Esophagus muscularis mucosa (tissue), 4 donors: ENCODE measurements around the gene LHX2. TPM values are rescaled to one million over a fixed set of nuclear protein-coding genes. Genes with fewer than 3 reads are reported as not detected.

ENCODE experiments used
- DNase-seq: peaks from one replicate; pipeline ENCODE4 v3.0.0-alpha.2; 2017; ENCODE audit errors: extremely low spot score
- H3K27ac ChIP-seq, 4 donors: fragments of 200-600 bp; sonication (generic); replicated peaks in 1 of 4; 1 replicate in 3 of 4; 2 replicates in 1 of 4; pipeline ENCODE4 v1.5.1; 2016 to 2019; ENCODE audit warnings: mild to moderate bottlenecking in 1 of 4
- H3K27me3 ChIP-seq, 4 donors: fragments of 200-600 bp; sonication (generic); one replicate each; pipeline versions ENCODE4 v1.5.1 to v1.6.0; 2016 to 2019
- H3K36me3 ChIP-seq, 4 donors: fragments of 200-600 bp; sonication (generic); one replicate each; pipeline ENCODE4 v1.5.1; 2016 to 2019
- H3K4me1 ChIP-seq, 4 donors: fragments of 200-600 bp; sonication (generic); one replicate each; pipeline ENCODE4 v1.5.1; 2016 to 2019
- H3K4me3 ChIP-seq, 4 donors: fragments of 200-600 bp; sonication (generic); 1 replicate in 2 of 4; 2 replicates in 2 of 4; pipeline ENCODE4 v1.5.1; 2016 to 2019; ENCODE audit warnings: mild to moderate bottlenecking in 4 of 4, moderate library complexity in 1 of 4
- H3K9me3 ChIP-seq, 4 donors: fragments of 200-600 bp; sonication (generic); 1 replicate in 3 of 4; 2 replicates in 1 of 4; pipeline ENCODE4 v1.5.1; 2016 to 2019
- CTCF ChIP-seq, 3 experiments: fragments of 200-600 bp in 2 of 3; fragments of 450-650 bp in 1 of 3; sonication (generic) in 2 of 3; IDR thresholded peaks; one replicate each; pipeline ENCODE4 v1.5.1; 2017 to 2019; ENCODE audit warnings: antibody characterized with exemption in 3 of 3, mild to moderate bottlenecking in 2 of 3, moderate library complexity in 1 of 3
- EP300 ChIP-seq: sonication (generic); formaldehyde crosslinking; IDR thresholded peaks from one replicate; pipeline ENCODE4 v1.6.1; 2017; ENCODE audit warnings: antibody characterized with exemption
- POLR2A ChIP-seq: fragments of 450-650 bp; IDR thresholded peaks from one replicate; pipeline ENCODE4 v1.6.1; 2017; ENCODE audit warnings: antibody characterized with exemption, moderate library complexity, mild to moderate bottlenecking, low read depth
- POLR2AphosphoS5 ChIP-seq, 2 donors: sonication (generic); formaldehyde crosslinking; IDR thresholded peaks; one replicate each; pipeline ENCODE4 v1.6.1; 2017; ENCODE audit warnings: antibody characterized with exemption in 2 of 2
- WGBS: methylation state at CpG from one replicate; pipeline ENCODE4 v1.1.5; 2018; 5-methylcytosine and 5-hydroxymethylcytosine counted together
- intact Hi-C: fragments of 100-400 bp; cut with DNase I; formaldehyde crosslinking; loops from one replicate; pipeline ENCODE4 v1.15.1; 2023
- total RNA-seq, 4 donors: library from RNA; depleted of rRNA; stranded (reverse); fragments of >200 nt; gene quantifications; one replicate each; pipeline versions ENCODE4 v1.1.0 to v1.2.1, GENCODE V29; 2016

Gene LHX2
- total RNA-seq, 4 donors from 2014 or later, result not detected

GRCh38 chr9:124020520-124021384 lies 9.2 kb downstream of the LHX2 start:
- intact Hi-C loops, result no loop called here
- H3K27me3 ChIP-seq, result peaks cover 22 to 100% (median 73%) of the 10 kb centered on the region in 4 donors
- peaks cover 29 to 60% (median 41%) of the 10 kb centered on the region in 4 donors for H3K4me1 ChIP-seq
- DNase-seq, result no peak
- TF ChIP-seq CTCF (IDR thresholded peaks at IDR 0.05), result no peak
- TF ChIP-seq POLR2AphosphoS5 (IDR thresholded peaks at IDR 0.05), result no peak
- TF ChIP-seq POLR2A, result no peak
- TF ChIP-seq EP300, result no peak
- no peaks in the 10 kb centered on the region for H3K36me3 ChIP-seq
- H3K9me3 ChIP-seq, result no peaks in the 10 kb centered on the region
- H3K4me3 ChIP-seq, result no peak overlapping the region
- no peak overlapping the region for H3K27ac ChIP-seq
- 5% methylated on average over 27 of the region's 31 CpGs for WGBS

- no peak overlapping the region for H3K27ac ChIP-seq
- H3K36me3 ChIP-seq, result no peaks in the 10 kb centered on the region
- no peak for TF ChIP-seq CTCF (IDR thresholded peaks at IDR 0.05)
- TF ChIP-seq POLR2AphosphoS5 (IDR thresholded peaks at IDR 0.05), result no peak
- no peak for TF ChIP-seq EP300
- TF ChIP-seq POLR2A, result no peak
- 34% methylated on average over 5 of the region's 5 CpGs for WGBS
- intact Hi-C loops, result no loop called here
- no peaks in the 10 kb centered on the region for H3K9me3 ChIP-seq
- peaks cover 18 to 98% (median 67%) of the 10 kb centered on the region in 4 donors for H3K27me3 ChIP-seq
- no peak for DNase-seq
- peaks cover 23 to 53% (median 35%) of the 10 kb centered on the region in 4 donors for H3K4me1 ChIP-seq
- no peak overlapping the region for H3K4me3 ChIP-seq
Measured at GRCh38 chr9:124021385-124021769, 9.8 kb downstream of the LHX2 start.

- WGBS, result 10% methylated on average over 36 of the region's 38 CpGs
- Histone ChIP-seq H3K36me3 (no peaks in the 10 kb centered on the region), H3K27ac (no peak overlapping the region), H3K9me3 (no peaks in the 10 kb centered on the region), H3K4me1 (peaks cover 14 to 42% (median 24%) of the 10 kb centered on the region in 4 donors), H3K4me3 (no peak overlapping the region), H3K27me3 (peaks cover 7 to 87% (median 56%) of the 10 kb centered on the region in 4 donors)
- intact Hi-C loops, result no loop called here
- TF ChIP-seq CTCF (IDR thresholded peaks at IDR 0.05), result no peak
- TF ChIP-seq EP300, result no peak
- TF ChIP-seq POLR2A, result no peak
- TF ChIP-seq POLR2AphosphoS5 (IDR thresholded peaks at IDR 0.05), result no peak
- DNase-seq, result no peak
Measured at GRCh38 chr9:124022201-124023121, 10.9 kb downstream of the LHX2 start.

- H3K4me3 ChIP-seq, result no peak overlapping the region
- H3K4me1 ChIP-seq, result peaks cover 0 to 26% (median 9%) of the 10 kb centered on the region in 4 donors
- TF ChIP-seq POLR2A (no peak), CTCF (IDR thresholded peaks at IDR 0.05) (no peak), EP300 (no peak), POLR2AphosphoS5 (IDR thresholded peaks at IDR 0.05) (no peak)
- peaks cover 0 to 84% (median 40%) of the 10 kb centered on the region in 4 donors for H3K27me3 ChIP-seq
- H3K9me3 ChIP-seq, result no peaks in the 10 kb centered on the region
- no peak overlapping the region for H3K27ac ChIP-seq
- intact Hi-C loops, result no loop called here
- H3K36me3 ChIP-seq, result no peaks in the 10 kb centered on the region
- no peak for DNase-seq
- 60% methylated on average over 2 of the region's 2 CpGs for WGBS
Measured at GRCh38 chr9:124024107-124024506, 12.5 kb downstream of the LHX2 start.
